Adrenal gland (tissue), 5 donors: Measurements from ENCODE around the gene LRCH4.

Experiments used
- CTCF ChIP-seq, 6 experiments: fragments of 450-650 bp in 4 of 6; fragments of 200-600 bp in 2 of 6; sonication (generic) in 1 of 6; IDR thresholded peaks; 1 replicate in 5 of 6; 2 replicates in 1 of 6; pipeline versions ENCODE4 v1.5.1 to v1.8.0; 2016 to 2021; ENCODE audit warnings: antibody characterized with exemption in 6 of 6, mild to moderate bottlenecking in 2 of 6, moderate library complexity in 1 of 6
- POLR2A ChIP-seq, 2 donors: fragments of 450-650 bp; IDR thresholded peaks; one replicate each; pipeline ENCODE4 v1.6.1; 2017; ENCODE audit warnings: antibody characterized with exemption in 2 of 2, mild to moderate bottlenecking in 2 of 2, moderate library complexity in 1 of 2
- donor health status: DM: no; HTN: no; CAD: no.

DNA sequence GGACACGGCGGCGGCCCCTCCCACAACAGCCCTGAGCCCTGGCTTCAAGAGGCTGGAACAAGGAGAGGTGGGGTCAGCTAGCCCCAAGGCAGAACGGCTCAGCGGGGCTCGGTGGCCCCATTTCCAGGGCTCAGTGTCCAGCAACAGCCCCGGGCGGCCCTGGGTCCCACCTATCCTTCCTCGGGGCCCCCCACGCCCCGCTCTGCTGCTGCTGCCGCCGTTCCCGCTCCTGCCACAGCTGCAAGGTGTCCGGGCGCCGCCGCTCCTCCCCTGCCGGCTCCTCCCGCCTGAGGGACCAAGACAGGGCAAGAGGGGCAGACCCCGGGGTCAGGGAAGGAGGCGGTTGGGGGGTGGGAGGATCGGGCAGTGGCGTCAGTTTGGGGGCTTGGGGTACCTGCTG lies 8.8 kb downstream of the LRCH4 start:
- TF ChIP-seq CTCF (IDR thresholded peaks at IDR 0.05) (no peak), POLR2A (IDR thresholded peaks at IDR 0.05) (no peak)
